ENCODE data around the gene AKT2. TPM values are rescaled to one million over a fixed set of nuclear protein-coding genes. Genes with fewer than 3 reads are reported as not detected.

Gene AKT2
- total and polyA plus RNA-seq, 7 donors: 28.0 to 107 (median 74.4) TPM

DNA sequence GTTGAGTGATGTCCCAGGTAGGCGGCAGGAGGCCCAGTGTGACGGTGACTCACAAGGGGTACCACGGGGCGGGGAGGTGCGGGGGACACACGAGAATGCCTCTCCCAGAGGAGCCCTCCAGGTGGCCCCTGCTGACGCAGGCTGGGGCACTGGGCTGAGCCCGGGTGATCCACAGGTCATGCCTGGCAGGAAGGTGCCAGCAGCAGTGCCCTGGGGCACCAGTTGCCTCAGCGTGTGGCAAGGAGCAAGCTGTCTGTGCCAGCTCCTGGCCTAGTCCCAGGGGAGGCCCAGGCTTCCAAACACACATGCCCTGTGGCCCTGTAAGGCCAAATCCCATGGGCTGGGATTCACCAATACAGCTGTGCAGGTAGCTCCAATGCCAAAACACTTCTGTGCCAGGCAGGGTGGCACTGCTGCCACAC, 28.0 kb downstream of the AKT2 start:
- Histone ChIP-seq H3K36me3 (peaks cover 23 to 49% (median 33%) of the 10 kb centered on the region in 4 donors), H3K9me3 (no peaks in the 10 kb centered on the region), H3K27me3 (no peaks in the 10 kb centered on the region), H3K27ac (no peak overlapping the region), H3K4me1 (peaks cover 0 to 5% (median 2%) of the 10 kb centered on the region in 4 donors), H3K4me3 (no peak overlapping the region)
- 90 to 91% methylated on average over 9 of the region's 9 CpGs for WGBS, 2 donors
- DNase-seq: no peak
- intact Hi-C loops (cut with DNase I): no loop called here
- TF ChIP-seq POLR2AphosphoS5 (IDR thresholded peaks at IDR 0.05): no peak
- TF ChIP-seq, protein P1, sequence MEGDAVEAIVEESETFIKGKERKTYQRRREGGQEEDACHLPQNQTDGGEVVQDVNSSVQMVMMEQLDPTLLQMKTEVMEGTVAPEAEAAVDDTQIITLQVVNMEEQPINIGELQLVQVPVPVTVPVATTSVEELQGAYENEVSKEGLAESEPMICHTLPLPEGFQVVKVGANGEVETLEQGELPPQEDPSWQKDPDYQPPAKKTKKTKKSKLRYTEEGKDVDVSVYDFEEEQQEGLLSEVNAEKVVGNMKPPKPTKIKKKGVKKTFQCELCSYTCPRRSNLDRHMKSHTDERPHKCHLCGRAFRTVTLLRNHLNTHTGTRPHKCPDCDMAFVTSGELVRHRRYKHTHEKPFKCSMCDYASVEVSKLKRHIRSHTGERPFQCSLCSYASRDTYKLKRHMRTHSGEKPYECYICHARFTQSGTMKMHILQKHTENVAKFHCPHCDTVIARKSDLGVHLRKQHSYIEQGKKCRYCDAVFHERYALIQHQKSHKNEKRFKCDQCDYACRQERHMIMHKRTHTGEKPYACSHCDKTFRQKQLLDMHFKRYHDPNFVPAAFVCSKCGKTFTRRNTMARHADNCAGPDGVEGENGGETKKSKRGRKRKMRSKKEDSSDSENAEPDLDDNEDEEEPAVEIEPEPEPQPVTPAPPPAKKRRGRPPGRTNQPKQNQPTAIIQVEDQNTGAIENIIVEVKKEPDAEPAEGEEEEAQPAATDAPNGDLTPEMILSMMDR (IDR thresholded peaks at IDR 0.05): no peak
- TF ChIP-seq EP300 (IDR thresholded peaks at IDR 0.05): no peak

DNA sequence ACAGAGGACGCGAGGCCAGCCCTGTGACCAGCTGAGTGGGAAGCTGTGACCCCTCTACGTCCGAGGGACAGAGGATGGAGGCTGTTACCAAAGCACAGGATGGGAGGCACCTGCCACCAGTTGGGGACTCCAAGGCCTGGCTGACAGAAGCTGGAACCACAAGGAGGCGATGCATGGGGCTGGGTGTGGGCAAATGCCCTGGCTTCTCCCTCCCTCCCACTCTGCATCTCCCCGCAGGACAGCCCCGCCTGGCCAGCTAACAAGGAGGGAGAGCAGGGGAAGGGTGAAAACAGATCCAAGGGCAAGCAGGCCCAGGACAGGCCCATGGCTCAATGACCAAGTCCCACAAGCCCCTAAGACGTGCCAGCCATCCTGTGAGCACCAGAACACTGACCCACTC, 28.6 kb downstream of the AKT2 start:
- no peak for TF ChIP-seq POLR2A (IDR thresholded peaks at IDR 0.05)
- TF ChIP-seq EP300 (IDR thresholded peaks at IDR 0.05): no peak
- TF ChIP-seq, protein P1 (IDR thresholded peaks at IDR 0.05): no peak
- TF ChIP-seq POLR2AphosphoS5 (IDR thresholded peaks at IDR 0.05): no peak
- 93 to 94% methylated on average over 8 of the region's 8 CpGs for WGBS, 2 donors
- no peak overlapping the region for H3K27ac ChIP-seq
- DNase-seq: no peak
- H3K9me3 ChIP-seq: no peaks in the 10 kb centered on the region
- intact Hi-C loops (cut with DNase I): no loop called here
- H3K4me1 ChIP-seq: peaks cover 0 to 5% (median 2%) of the 10 kb centered on the region in 4 donors
- no peak overlapping the region for H3K4me3 ChIP-seq
- H3K36me3 ChIP-seq: peaks cover 23 to 54% (median 33%) of the 10 kb centered on the region in 4 donors
- H3K27me3 ChIP-seq: no peaks in the 10 kb centered on the region

DNA sequence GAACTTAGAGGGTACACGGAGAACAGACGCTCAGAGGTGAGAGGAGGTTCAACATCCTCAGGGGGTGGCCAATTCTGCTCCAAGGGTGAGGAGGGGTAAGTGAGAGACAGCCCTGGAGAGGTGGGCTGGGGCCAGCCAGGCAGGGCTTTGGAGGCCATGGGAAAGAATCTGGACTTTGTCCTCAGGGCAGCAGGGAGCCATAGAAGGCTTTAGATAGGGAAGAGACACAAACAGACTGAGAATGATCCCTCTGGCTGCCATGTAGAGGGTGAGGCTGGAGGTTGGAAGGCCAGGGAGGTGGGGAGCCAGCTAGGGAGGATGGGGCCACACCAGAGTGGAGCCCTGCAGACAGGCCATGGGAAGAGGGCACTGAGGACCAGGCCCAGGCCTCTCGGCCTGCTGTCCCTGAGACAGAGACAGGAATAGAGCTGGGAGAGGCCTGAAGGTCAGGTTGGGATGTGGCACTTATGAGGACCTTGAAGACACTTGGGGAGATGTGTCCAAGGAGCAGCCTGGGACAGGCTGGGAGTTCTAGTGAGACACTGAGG, 29.5 kb downstream of the AKT2 start:
- no peak for DNase-seq
- WGBS, 2 donors: 89 to 92% methylated on average over 3 of the region's 3 CpGs
- Histone ChIP-seq H3K36me3 (peaks cover 23 to 56% (median 35%) of the 10 kb centered on the region in 4 donors), H3K27ac (no peak overlapping the region), H3K4me3 (no peak overlapping the region), H3K4me1 (peaks cover 0 to 5% (median 2%) of the 10 kb centered on the region in 4 donors), H3K27me3 (no peaks in the 10 kb centered on the region), H3K9me3 (no peaks in the 10 kb centered on the region)
- TF ChIP-seq, protein P1 (IDR thresholded peaks at IDR 0.05): no peak
- no peak for TF ChIP-seq POLR2A (IDR thresholded peaks at IDR 0.05)
- TF ChIP-seq POLR2AphosphoS5 (IDR thresholded peaks at IDR 0.05): no peak
- no peak for TF ChIP-seq EP300 (IDR thresholded peaks at IDR 0.05)
- intact Hi-C loops (cut with DNase I): no loop called here

GRCh38 chr19:40254714-40255418, 30.3 kb downstream of the AKT2 start:
- Histone ChIP-seq H3K9me3 (no peaks in the 10 kb centered on the region), H3K4me3 (no peak overlapping the region), H3K27me3 (no peaks in the 10 kb centered on the region), H3K27ac (no peak overlapping the region), H3K4me1 (peaks cover 0 to 5% (median under 1%) of the 10 kb centered on the region in 4 donors), H3K36me3 (peaks cover 23 to 64% (median 36%) of the 10 kb centered on the region in 4 donors)
- no peak for DNase-seq
- 88 to 95% methylated on average over 16 of the region's 16 CpGs for WGBS, 2 donors
- TF ChIP-seq, protein P1 (IDR thresholded peaks at IDR 0.05): no peak
- intact Hi-C loops (cut with DNase I): no loop called here
